HEK293 (cell line): ENCODE measurements around the gene KIZ.
"Not testable (repeated sequence)": the region's sequence is repeated elsewhere in the genome, so short reads cannot be mapped to it uniquely, and the experiment has no call there.

Experiments
- CTCF ChIA-PET: fragments of 350-600 bp; formaldehyde crosslinking; extraction: SDS; loops from one replicate; lab custom pipeline; 2021; ENCODE audit warnings: antibody characterized with exemption; lab: Yijun Ruan, JAX
- POLR2A ChIA-PET: fragments of 300-600 bp; formaldehyde crosslinking; extraction: SDS; loops from one replicate; lab custom pipeline; 2020; ENCODE audit warnings: antibody characterized with exemption, inconsistent platforms; lab: Yijun Ruan, JAX
- H3K27ac ChIP-seq: fragments of 200-500 bp; sonication (Bioruptor generic); 2 replicates; pipeline ENCODE4 v1.5.1; 2014; ENCODE audit warnings: low read depth, low read length, control low read depth, inconsistent platforms; ENCODE audit errors: extremely low read depth
- H3K36me3 ChIP-seq, 2 experiments: fragments of 200-500 bp in 1 of 2; sonication (Bioruptor generic) in 1 of 2; 1 replicate in 1 of 2; 2 replicates in 1 of 2; pipeline ENCODE4 v1.5.1; 2014 to 2017; ENCODE audit warnings: inconsistent platforms in 2 of 2, low read length in 2 of 2; ENCODE audit not compliant: control insufficient read depth in 2 of 2, insufficient read depth in 1 of 2
- H3K4me1 ChIP-seq: fragments of 200-500 bp; sonication (Bioruptor generic); 2 replicates; pipeline ENCODE4 v1.5.1; 2014; ENCODE audit warnings: mild to moderate bottlenecking, low read length, inconsistent platforms; ENCODE audit not compliant: control insufficient read depth, insufficient read depth
- H3K4me3 ChIP-seq: 2 replicates; pipeline ENCODE4 v1.5.1; 2011; ENCODE audit warnings: low read depth, mild to moderate bottlenecking, control low read depth, low read length, moderate library complexity
- H3K9me3 ChIP-seq: fragments of 200-500 bp; sonication (Bioruptor generic); 2 replicates; pipeline ENCODE4 v1.5.1; 2014; ENCODE audit warnings: low read depth, low read length, inconsistent platforms; ENCODE audit not compliant: control insufficient read depth, insufficient read depth
- KLF7 ChIP-seq: fragments of 450-650 bp; formaldehyde crosslinking; IDR thresholded peaks from 2 replicates; pipeline ENCODE4 v1.5.1; 2016; ENCODE audit warnings: missing biosample characterization, missing genetic modification characterization, borderline replicate concordance
- KLF9 ChIP-seq: fragments of 450-650 bp; formaldehyde crosslinking; IDR thresholded peaks from 2 replicates; pipeline ENCODE4 v1.5.1; 2016; ENCODE audit warnings: missing biosample characterization, missing genetic modification characterization, low read depth
- SETDB1 ChIP-seq: IDR thresholded peaks from one replicate; pipeline ENCODE4 v1.6.1; 2017; ENCODE audit warnings: mild to moderate bottlenecking, low read length, moderate library complexity, mixed read lengths; ENCODE audit not compliant: insufficient read length
- ZBTB21 ChIP-seq: fragments of 450-650 bp; formaldehyde crosslinking; IDR thresholded peaks from 2 replicates; pipeline ENCODE4 v1.5.1; 2017; ENCODE audit warnings: missing biosample characterization, missing genetic modification characterization
- ZFP3 ChIP-seq: fragments of 450-650 bp; formaldehyde crosslinking; IDR thresholded peaks from 2 replicates; pipeline ENCODE4 v1.5.1; 2016; ENCODE audit warnings: low read depth, missing biosample characterization, missing genetic modification characterization
- ZNF133 ChIP-seq: fragments of 450-650 bp; formaldehyde crosslinking; IDR thresholded peaks from 2 replicates; pipeline ENCODE4 v1.5.1; 2016; ENCODE audit warnings: missing biosample characterization, missing genetic modification characterization
- ZNF341 ChIP-seq: fragments of 450-650 bp; formaldehyde crosslinking; IDR thresholded peaks from 2 replicates; pipeline ENCODE4; 2016; ENCODE audit warnings: low read depth, missing biosample characterization, missing genetic modification characterization
- ZNF37A ChIP-seq: fragments of 450-650 bp; IDR thresholded peaks from 2 replicates; pipeline ENCODE4 v1.5.1; 2018; ENCODE audit warnings: missing biosample characterization, missing genetic modification characterization
- ZNF48 ChIP-seq: fragments of 450-650 bp; formaldehyde crosslinking; IDR thresholded peaks from 2 replicates; pipeline ENCODE4 v1.5.1; 2016; ENCODE audit warnings: missing biosample characterization, missing genetic modification characterization
- TF ChIP-seq, protein P1 (sequence below): fragments of 450-650 bp; formaldehyde crosslinking; IDR thresholded peaks from 2 replicates; pipeline ENCODE4 v1.5.1; 2016; ENCODE audit warnings: missing biosample characterization, missing genetic modification characterization
- TF ChIP-seq, protein P2 (sequence below): fragments of 450-650 bp; formaldehyde crosslinking; IDR thresholded peaks from 2 replicates; pipeline ENCODE4 v1.5.1; 2016; ENCODE audit warnings: missing biosample characterization, missing genetic modification characterization
- TF ChIP-seq, protein P3 (sequence below): fragments of 450-650 bp; formaldehyde crosslinking; IDR thresholded peaks from 2 replicates; pipeline ENCODE4 v1.5.1; 2016; ENCODE audit warnings: missing biosample characterization, missing genetic modification characterization, borderline replicate concordance

The KIZ gene

DNA sequence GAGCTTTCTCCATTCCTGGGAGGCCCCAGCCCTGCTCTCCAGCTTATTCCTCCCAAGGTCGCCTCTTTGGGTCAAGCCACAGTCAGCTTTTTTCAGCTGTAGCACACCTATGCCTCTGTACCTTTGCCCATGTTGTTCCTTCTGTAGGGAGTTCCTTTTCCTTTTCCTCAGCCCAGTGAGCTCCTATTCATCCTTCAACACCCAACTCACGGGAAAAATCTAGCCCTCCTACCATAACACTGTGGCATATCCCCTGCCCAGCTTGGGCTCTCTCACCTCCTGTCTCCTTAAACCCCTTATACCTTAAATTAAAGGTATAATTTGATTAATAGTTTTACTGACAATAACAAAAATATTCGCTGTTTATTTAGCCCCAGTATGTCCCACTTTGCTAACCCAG is 118.9 kb downstream of the KIZ start:
- no peak overlapping the region for H3K4me3 ChIP-seq
- ChIA-PET CTCF (interaction anchor here (1.4 to 3.3 kb wide), 2 partner anchors 9 to 261 kb away, joined by 7 to 22 read pairs; no protein-coding TSS in a partner anchor), POLR2A (no interaction called here)
- TF ChIP-seq ZFP3 (tag by site-specific recombination): peak; percentile 77
- TF ChIP-seq ZBTB21 (tag by site-specific recombination): no peak
- no peak for TF ChIP-seq ZNF37A (tag by site-specific recombination)
- TF ChIP-seq SETDB1: no peak
- TF ChIP-seq, protein P1, sequence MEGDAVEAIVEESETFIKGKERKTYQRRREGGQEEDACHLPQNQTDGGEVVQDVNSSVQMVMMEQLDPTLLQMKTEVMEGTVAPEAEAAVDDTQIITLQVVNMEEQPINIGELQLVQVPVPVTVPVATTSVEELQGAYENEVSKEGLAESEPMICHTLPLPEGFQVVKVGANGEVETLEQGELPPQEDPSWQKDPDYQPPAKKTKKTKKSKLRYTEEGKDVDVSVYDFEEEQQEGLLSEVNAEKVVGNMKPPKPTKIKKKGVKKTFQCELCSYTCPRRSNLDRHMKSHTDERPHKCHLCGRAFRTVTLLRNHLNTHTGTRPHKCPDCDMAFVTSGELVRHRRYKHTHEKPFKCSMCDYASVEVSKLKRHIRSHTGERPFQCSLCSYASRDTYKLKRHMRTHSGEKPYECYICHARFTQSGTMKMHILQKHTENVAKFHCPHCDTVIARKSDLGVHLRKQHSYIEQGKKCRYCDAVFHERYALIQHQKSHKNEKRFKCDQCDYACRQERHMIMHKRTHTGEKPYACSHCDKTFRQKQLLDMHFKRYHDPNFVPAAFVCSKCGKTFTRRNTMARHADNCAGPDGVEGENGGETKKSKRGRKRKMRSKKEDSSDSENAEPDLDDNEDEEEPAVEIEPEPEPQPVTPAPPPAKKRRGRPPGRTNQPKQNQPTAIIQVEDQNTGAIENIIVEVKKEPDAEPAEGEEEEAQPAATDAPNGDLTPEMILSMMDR (tag by site-specific recombination): no peak
- H3K27ac ChIP-seq: no peak overlapping the region
- no peaks in the 10 kb centered on the region for H3K9me3 ChIP-seq
- H3K36me3 ChIP-seq: peaks cover 0 to 15% of the 10 kb centered on the region in 2 experiments; a peak in 1 of 3 replicates
- no peaks in the 10 kb centered on the region for H3K4me1 ChIP-seq

GRCh38 chr20:21246161-21246560 is 120.3 kb downstream of the KIZ start:
- CTCF ChIA-PET: interaction anchor here (0.9 to 3.3 kb wide), 2 partner anchors 11 to 275 kb away, joined by 3 to 22 read pairs; no protein-coding TSS in a partner anchor

GRCh38 chr20:21247603-21248095 is 121.8 kb downstream of the KIZ start:
- CTCF ChIA-PET, H3K9me3 ChIP-seq, H3K4me1 ChIP-seq, H3K4me3 ChIP-seq, POLR2A ChIA-PET, H3K27ac ChIP-seq: not testable (repeated sequence)
- H3K36me3 ChIP-seq: peaks cover 0 to 15% of the 10 kb centered on the region in 2 experiments; a peak in 1 of 3 replicates

More at GRCh38 chr20:21246161-21246560, 120.3 kb downstream of the KIZ start:
- Histone ChIP-seq H3K4me3 (no peak overlapping the region), H3K27ac (no peak overlapping the region), H3K36me3 (peaks cover 0 to 15% of the 10 kb centered on the region in 2 experiments; a peak in 1 of 3 replicates), H3K9me3 (no peaks in the 10 kb centered on the region), H3K4me1 (no peaks in the 10 kb centered on the region)
- POLR2A ChIA-PET: no interaction called here
- TF ChIP-seq, protein P2, sequence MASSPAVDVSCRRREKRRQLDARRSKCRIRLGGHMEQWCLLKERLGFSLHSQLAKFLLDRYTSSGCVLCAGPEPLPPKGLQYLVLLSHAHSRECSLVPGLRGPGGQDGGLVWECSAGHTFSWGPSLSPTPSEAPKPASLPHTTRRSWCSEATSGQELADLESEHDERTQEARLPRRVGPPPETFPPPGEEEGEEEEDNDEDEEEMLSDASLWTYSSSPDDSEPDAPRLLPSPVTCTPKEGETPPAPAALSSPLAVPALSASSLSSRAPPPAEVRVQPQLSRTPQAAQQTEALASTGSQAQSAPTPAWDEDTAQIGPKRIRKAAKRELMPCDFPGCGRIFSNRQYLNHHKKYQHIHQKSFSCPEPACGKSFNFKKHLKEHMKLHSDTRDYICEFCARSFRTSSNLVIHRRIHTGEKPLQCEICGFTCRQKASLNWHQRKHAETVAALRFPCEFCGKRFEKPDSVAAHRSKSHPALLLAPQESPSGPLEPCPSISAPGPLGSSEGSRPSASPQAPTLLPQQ (tag by site-specific recombination): no peak
- TF ChIP-seq ZNF341: no peak
- TF ChIP-seq ZNF48: no peak
- no peak for TF ChIP-seq KLF9
- no peak for TF ChIP-seq KLF7 (tag by site-specific recombination)
- TF ChIP-seq, protein P3, sequence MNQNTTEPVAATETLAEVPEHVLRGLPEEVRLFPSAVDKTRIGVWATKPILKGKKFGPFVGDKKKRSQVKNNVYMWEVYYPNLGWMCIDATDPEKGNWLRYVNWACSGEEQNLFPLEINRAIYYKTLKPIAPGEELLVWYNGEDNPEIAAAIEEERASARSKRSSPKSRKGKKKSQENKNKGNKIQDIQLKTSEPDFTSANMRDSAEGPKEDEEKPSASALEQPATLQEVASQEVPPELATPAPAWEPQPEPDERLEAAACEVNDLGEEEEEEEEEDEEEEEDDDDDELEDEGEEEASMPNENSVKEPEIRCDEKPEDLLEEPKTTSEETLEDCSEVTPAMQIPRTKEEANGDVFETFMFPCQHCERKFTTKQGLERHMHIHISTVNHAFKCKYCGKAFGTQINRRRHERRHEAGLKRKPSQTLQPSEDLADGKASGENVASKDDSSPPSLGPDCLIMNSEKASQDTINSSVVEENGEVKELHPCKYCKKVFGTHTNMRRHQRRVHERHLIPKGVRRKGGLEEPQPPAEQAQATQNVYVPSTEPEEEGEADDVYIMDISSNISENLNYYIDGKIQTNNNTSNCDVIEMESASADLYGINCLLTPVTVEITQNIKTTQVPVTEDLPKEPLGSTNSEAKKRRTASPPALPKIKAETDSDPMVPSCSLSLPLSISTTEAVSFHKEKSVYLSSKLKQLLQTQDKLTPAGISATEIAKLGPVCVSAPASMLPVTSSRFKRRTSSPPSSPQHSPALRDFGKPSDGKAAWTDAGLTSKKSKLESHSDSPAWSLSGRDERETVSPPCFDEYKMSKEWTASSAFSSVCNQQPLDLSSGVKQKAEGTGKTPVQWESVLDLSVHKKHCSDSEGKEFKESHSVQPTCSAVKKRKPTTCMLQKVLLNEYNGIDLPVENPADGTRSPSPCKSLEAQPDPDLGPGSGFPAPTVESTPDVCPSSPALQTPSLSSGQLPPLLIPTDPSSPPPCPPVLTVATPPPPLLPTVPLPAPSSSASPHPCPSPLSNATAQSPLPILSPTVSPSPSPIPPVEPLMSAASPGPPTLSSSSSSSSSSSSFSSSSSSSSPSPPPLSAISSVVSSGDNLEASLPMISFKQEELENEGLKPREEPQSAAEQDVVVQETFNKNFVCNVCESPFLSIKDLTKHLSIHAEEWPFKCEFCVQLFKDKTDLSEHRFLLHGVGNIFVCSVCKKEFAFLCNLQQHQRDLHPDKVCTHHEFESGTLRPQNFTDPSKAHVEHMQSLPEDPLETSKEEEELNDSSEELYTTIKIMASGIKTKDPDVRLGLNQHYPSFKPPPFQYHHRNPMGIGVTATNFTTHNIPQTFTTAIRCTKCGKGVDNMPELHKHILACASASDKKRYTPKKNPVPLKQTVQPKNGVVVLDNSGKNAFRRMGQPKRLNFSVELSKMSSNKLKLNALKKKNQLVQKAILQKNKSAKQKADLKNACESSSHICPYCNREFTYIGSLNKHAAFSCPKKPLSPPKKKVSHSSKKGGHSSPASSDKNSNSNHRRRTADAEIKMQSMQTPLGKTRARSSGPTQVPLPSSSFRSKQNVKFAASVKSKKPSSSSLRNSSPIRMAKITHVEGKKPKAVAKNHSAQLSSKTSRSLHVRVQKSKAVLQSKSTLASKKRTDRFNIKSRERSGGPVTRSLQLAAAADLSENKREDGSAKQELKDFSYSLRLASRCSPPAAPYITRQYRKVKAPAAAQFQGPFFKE (tag by site-specific recombination): no peak
- TF ChIP-seq ZNF133: no peak
